NCI-H345 treated with DMSO at 0.1 percent for 48 hours (cell line): ENCODE measurements around the gene CLPTM1L.
"Not testable (repeated sequence)": the region's sequence is repeated elsewhere in the genome, so short reads cannot be mapped to it uniquely, and the experiment has no call there.

Experiments used
- DNase-seq: peaks from one replicate; lab custom pipeline; 2025; ENCODE audit not compliant: unreplicated experiment; lab: John Stamatoyannopoulos, UW

The CLPTM1L gene

DNA sequence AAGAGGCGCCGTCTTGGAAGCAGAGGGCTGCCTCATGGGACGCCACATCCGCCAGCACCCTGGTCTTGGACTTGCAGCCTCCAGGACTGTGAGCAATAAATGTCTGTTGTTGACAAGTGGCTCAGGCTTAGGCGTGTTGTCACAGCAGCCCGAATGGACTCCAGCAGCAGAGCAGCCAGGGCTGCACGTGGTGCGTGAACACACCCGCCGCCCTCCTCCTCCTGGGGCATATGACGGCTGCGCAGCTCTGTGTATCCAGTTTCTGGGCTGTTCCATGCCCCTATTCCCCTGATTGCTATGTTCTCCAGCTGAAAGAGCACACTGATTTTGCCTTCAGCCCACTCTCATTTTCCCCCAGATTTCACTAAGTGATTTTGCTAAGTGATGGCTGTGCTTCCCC is 36.0 kb upstream of the CLPTM1L start:
- DNase-seq, result no peak

DNA sequence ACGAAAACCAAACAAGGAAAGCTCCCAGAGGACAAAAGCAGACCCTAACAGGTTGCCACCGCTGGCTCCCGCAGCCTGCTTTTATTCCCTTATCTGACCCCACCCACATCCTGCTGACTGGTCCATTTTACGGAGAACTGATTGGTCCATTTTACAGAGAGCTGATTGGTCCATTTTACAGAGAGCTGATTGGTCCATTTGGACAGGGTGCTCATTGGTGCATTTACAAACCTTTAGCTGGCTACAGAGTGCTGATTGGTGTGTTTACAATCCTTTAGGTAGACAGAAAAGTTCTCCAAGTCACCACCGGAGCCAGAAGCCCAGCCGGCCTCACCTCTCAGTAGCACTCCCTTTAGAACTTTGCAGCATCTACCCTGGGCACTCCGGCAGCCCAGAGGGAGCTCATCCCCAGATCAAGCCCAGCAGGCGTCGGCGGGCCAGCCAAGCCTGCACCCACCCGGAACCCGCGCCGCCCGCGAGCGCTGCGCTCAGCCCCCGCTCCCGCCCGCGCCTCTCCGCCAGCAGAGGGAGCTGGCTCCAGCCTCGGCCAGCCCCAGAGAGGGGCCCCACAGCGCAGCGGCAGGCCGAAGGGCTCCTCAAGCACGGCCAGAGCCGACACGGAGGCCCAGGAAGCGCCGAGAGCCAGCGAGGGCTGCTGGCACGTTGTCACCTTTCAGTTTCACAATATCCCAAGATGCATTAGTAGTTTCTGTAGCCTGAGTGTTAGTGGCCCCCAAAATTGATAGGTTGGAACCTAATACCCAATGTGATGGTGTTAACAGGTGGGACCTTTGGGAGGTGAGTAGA is 35.3 kb upstream of the CLPTM1L start:
- DNase-seq, result no peak

DNA sequence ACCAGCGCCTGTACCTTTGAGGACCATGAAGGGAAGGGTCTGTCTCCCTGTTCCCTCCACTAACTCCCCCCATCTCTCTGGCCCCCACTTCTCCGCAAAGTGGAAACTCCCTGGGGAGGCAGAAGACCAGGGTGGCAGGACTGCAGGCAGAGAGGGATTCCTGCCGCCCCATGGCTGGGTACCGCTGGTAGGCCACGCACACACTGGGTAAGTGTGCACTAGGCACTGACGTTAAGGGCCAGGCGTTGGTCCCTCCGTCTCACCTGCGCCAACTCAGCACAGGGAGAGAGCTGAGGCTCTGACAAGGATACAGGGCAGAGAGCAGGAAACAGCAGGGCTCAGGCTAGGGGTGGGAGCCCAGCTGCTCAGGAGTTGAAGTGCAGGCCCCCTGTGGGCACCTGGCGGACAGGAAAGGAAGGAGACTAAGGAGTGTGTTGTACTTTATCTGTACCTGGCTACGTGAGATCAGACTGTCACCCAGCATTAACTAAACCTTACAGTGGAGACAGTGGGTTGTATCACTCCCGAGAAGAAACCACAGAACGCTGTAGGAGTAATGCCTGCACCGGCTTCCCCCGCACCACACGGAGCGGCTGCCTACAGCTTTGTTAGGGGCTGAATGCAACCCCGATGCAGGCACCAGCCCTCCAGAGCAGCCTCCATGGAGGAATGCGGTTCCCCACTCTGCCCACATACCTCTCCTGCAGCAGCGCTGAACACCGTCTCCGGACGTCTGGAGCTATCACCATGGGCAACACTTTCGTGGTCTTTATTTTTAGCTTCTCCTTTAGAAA is 34.2 kb upstream of the CLPTM1L start:
- no peak for DNase-seq

GRCh38 chr5:1378096-1378495 is 33.2 kb upstream of the CLPTM1L start:
- no peak for DNase-seq

GRCh38 chr5:1376981-1377380 is 32.1 kb upstream of the CLPTM1L start:
- DNase-seq, result no peak

GRCh38 chr5:1375871-1376810 is 31.2 kb upstream of the CLPTM1L start:
- DNase-seq, result no peak

DNA sequence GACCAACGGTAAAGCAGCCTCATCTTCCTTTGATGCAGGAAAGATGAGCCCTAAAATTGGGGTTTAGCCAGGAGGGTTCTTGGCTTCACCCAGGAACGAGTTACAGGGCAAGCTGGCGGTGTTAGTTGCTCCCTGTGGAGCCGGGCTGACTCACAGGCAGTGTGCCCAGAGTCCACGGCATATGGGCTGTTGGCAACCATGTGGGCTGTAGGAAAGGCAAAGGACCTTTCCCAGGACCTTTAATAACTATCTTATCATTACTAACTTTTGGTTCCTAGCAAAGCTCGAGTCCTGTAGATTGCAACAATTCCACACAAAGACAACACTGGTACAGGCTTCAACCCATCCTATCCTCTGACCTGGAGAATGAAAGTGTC is 29.8 kb upstream of the CLPTM1L start:
- no peak for DNase-seq

DNA sequence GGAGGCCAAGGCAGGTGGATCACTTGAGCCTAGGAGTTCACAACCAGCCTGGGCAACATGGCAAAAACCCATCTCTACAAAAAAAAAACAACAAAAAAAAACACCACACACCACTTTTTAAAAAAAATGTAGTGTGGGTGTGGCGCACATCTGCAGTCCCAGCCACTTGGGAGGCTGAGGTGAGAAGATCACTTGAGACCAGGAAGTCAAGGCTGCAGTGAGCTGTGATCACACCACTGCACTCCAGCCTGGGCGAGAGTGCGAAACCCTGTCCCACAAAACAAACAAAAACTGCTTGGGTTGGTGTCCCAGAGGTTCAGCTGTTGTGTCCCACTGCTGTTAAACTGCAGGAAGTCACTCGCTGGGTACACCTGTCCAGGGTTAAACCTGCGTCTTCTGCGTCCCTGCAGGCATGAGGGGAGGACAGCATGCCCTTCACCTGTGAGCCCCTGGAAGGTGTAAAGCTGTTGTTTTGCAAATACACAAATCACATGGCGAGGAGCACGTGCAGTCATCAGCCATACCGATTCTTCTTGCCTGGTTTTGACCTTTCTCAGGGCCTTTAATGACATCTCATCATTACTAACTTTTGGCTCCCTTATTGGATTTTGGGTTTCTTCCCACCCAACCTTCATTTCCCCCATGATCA is 29.3 kb upstream of the CLPTM1L start:
- DNase-seq, result no peak

- DNase-seq, result not testable (repeated sequence)
Observed at GRCh38 chr5:1371972-1372342, 27.1 kb upstream of the CLPTM1L start.

GRCh38 chr5:1371218-1371971 is 26.5 kb upstream of the CLPTM1L start:
- DNase-seq, result no peak

DNA sequence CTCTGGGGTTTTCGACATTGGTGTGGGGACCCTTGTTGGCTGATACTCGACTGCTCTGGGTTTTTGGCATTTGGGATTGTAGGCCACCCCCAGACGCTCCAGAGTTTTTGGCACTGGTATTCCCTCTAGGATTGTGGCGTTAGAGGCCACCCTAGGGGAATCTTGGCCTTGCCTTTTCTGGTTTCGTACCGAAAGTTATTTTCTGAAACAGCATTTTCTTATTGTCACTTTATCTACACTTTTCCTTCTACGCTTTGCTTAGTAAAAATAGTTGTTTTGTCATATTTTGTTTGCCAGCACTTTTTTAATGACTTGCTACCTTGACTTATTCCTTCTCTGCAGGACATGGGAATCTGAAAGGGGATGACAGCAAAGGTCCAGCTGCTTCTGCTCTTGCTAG is 25.1 kb upstream of the CLPTM1L start:
- no peak for DNase-seq

DNA sequence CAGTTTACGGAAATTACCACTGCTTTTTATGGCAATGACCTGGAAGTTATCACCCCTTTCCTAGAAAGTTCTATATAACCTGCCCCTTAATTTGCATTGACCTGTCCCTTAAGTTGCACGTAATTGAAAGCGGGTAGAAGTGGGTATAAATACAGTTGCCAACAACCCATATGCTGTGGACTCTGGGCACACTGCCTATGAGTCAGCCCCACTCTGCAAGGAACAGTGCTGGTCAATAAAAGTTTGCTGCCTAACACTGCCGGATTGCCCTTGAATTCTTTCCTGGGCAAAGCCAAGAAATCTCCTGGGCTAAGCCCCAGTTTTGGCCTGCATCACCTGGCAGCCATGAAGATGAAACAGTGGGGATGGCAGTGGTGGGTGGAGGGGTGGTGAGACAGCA is 23.9 kb upstream of the CLPTM1L start:
- no peak for DNase-seq

DNA sequence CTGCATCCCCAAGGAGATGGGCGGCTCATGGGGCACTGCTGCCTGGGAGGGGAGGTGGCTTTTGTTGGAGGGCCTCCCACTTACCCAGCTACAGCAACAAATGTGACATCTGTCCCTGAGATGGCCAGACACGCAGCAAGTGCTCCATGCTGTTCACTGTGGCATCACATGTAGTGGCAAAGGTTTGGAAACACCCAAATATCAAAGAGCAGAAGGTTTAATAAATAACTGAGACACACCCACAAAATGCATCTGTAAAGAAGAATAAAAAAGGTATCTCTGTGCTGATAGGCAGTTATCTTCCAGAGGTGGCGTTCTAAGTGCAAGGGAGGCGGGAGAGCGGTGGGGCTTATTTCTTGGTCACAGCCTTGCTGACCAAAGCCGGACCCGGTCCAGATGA is 23.3 kb upstream of the CLPTM1L start:
- DNase-seq, result no peak

DNA sequence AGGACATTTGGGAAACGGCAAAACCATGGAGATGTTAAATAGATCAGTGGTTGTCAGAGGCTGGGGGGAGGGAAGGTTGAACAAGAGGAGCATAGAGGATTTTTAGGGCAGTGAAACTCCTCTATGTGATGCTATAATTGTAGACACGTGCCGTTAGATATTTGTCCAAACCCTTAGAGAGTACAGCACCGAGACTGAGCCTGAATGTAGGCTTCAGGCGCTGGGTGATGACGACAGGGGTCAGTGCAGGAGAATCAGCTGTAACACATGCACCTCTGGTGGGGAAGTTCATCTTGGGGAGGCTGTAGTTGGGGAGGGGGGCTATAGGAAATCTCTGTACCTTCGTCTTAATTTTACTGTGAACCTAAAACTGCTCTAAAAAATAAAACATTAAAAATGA is 22.2 kb upstream of the CLPTM1L start:
- no peak for DNase-seq

GRCh38 chr5:1366514-1366913 is 21.6 kb upstream of the CLPTM1L start:
- no peak for DNase-seq

DNA sequence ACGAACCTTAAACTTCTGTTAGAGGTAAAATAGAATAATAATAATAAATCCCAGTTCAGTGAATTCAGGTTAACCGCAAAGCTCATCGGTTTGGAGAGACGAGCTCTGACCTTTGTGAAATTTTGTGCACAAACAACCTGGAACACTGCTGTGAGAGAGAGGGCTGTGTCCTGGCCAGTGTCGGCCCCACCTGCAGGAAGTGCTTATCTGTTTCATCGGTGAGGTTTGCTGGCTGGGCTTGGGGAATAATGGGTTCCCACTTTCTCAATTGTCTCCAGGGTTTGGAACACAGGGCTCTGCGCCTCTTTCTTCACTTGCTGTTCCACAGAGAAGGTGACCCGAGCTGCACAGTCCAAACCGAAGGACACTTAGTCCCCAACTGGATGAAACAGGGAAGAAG is 19.3 kb upstream of the CLPTM1L start:
- DNase-seq, result no peak

DNA sequence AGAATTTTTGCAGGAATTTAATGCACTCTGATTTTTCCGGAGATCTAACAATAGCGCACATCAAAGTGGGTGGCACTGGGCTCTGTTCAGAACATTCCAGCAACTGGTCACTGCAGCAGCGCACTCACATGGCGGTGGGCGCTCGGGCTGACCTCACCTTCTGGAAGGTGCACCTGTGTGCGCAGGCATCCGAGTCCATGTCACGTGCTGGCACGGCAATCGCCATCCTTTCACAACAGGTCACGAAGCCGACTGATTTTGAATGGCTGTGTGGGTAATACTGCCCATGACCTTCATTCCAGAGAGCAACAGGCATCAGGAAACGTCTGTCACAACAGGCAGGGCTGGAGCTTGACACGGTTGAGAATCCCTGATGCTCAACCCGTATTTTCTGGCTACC is 18.7 kb upstream of the CLPTM1L start:
- DNase-seq, result no peak

GRCh38 chr5:1363160-1363559 is 18.3 kb upstream of the CLPTM1L start:
- DNase-seq, result no peak

- no peak for DNase-seq
Observed at GRCh38 chr5:1362242-1363015, 17.5 kb upstream of the CLPTM1L start.

DNA sequence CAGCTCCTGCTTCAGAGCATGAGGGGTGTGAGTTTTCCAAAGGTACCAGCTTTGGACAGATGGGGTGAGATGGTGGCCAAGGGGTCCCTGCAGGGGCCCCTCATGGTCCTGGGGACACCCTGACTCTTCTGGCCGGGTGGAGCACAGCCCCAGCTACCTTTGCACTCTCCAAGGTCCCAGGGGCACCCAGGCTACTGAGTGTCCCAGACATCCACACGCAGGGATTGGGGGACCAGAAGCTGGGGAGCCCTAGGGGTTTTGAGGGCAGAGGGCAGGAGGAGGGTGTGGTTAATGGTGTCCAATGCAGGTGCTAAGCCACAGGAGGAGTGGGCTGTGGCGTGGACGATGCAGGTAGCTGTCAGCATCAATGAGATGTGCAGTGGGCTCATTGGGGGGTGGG is 16.0 kb upstream of the CLPTM1L start:
- DNase-seq, result no peak
